Neural progenitor cell (in vitro differentiated cells): ENCODE results near the gene ZNF518A.

ENCODE experiments used
- CTCF ChIP-seq: fragments of 200-600 bp; sonication (generic); IDR thresholded peaks from 2 replicates; pipeline ENCODE4 v1.5.1; 2017; ENCODE audit warnings: antibody characterized with exemption, mild to moderate bottlenecking
- EZH2 ChIP-seq: fragments of 200-600 bp; sonication (generic); IDR thresholded peaks from 2 replicates; pipeline ENCODE4 v1.6.1; 2017; ENCODE audit warnings: antibody characterized with exemption, mild to moderate bottlenecking, moderate library complexity
- EZH2phosphoT487 ChIP-seq: fragments of 200-600 bp; sonication (generic); IDR thresholded peaks from 2 replicates; pipeline ENCODE4 v1.6.1; 2017; ENCODE audit warnings: antibody characterized with exemption

- TF ChIP-seq CTCF (no peak), EZH2 (no peak), EZH2phosphoT487 (no peak)
These were observed 22.5 kb upstream of the ZNF518A start for GRCh38 chr10:96107623-96108038.
